Lower leg skin (tissue), 4 donors: ENCODE data around the gene HIP1R. TPM values are rescaled to one million over a fixed set of nuclear protein-coding genes. Genes with fewer than 3 reads are reported as not detected.
A peak's percentile ranks its signal among the peaks of the same experiment; 100 is the strongest.
"Not testable (repeated sequence)": the region's sequence is repeated elsewhere in the genome, so short reads cannot be mapped to it uniquely, and the experiment has no call there.

Source experiments
- DNase-seq, 2 donors: peaks; one replicate each; pipeline ENCODE4 v3.0.0-alpha.2; 2019; ENCODE audit warnings: low spot score in 2 of 2
- H3K4me3 ChIP-seq: fragments of 200-600 bp; sonication (generic); 2 replicates; pipeline ENCODE4 v1.5.1; 2017; ENCODE audit warnings: mild to moderate bottlenecking, low read depth; ENCODE audit not compliant: poor library complexity, severe bottlenecking
- CTCF ChIP-seq, 3 donors: fragments of 450-650 bp; IDR thresholded peaks; one replicate each; pipeline ENCODE4 v1.5.1; 2016; ENCODE audit warnings: antibody characterized with exemption in 3 of 3, mild to moderate bottlenecking in 3 of 3, moderate library complexity in 2 of 3
- POLR2A ChIP-seq, 2 donors: fragments of 450-650 bp; IDR thresholded peaks; one replicate each; pipeline ENCODE4 v1.6.1; 2016 to 2017; ENCODE audit warnings: antibody characterized with exemption in 2 of 2, mild to moderate bottlenecking in 1 of 2, moderate library complexity in 1 of 2
- WGBS, 2 donors: methylation state at CpG; one replicate each; pipeline ENCODE4 v1.1.5; 2018; 5-methylcytosine and 5-hydroxymethylcytosine counted together
- intact Hi-C: fragments of 100-400 bp; cut with DNase I; formaldehyde crosslinking; loops from one replicate; pipeline ENCODE4 v1.15.0; 2023; ENCODE audit warnings: low total_unique reads
- total RNA-seq, 4 donors: library from RNA; depleted of rRNA; stranded (reverse); fragments of >200 nt; gene quantifications; one replicate each; pipeline ENCODE4 v1.1.0, GENCODE V29; 2016

Gene HIP1R
- total RNA-seq, 4 donors from 2014 or later: 188 to 342 (median 248) TPM

GRCh38 chr12:122873540-122873939 lies 38.3 kb downstream of the HIP1R start:
- intact Hi-C loops: no loop called here
- H3K4me3 ChIP-seq: no peak overlapping the region
- peak in 1 of 2 donors; percentile 53 for DNase-seq
- 82 to 85% methylated on average over 4 of the region's 4 CpGs for WGBS, 2 donors
- TF ChIP-seq POLR2A (IDR thresholded peaks at IDR 0.05) (no peak), CTCF (IDR thresholded peaks at IDR 0.05) (no peak)

GRCh38 chr12:122874081-122874480 lies 38.8 kb downstream of the HIP1R start:
- DNase-seq: peak in 1 of 2 donors; percentile 67
- no peak for TF ChIP-seq CTCF (IDR thresholded peaks at IDR 0.05)
- TF ChIP-seq POLR2A (IDR thresholded peaks at IDR 0.05): no peak
- intact Hi-C loops: no loop called here
- 90 to 93% methylated on average over 12 of the region's 12 CpGs for WGBS, 2 donors
- H3K4me3 ChIP-seq: no peak overlapping the region

- peak in 1 of 2 donors; percentile 65 for DNase-seq
- no peak for TF ChIP-seq POLR2A (IDR thresholded peaks at IDR 0.05)
- TF ChIP-seq CTCF (IDR thresholded peaks at IDR 0.05): no peak
- intact Hi-C loops: no loop called here
- 62 to 69% methylated on average over 7 of the region's 7 CpGs for WGBS, 2 donors
- H3K4me3 ChIP-seq: no peak overlapping the region
Observed at GRCh38 chr12:122875590-122876220, 40.4 kb downstream of the HIP1R start.

- H3K4me3 ChIP-seq, intact Hi-C loops: not testable (repeated sequence)
- DNase-seq: peak in 1 of 2 donors; percentile 57
- 93 to 95% methylated on average over 5 of the region's 5 CpGs for WGBS, 2 donors
Observed at GRCh38 chr12:122876281-122876680, 41.0 kb downstream of the HIP1R start.

- no peak overlapping the region for H3K4me3 ChIP-seq
- no peak for TF ChIP-seq CTCF (IDR thresholded peaks at IDR 0.05)
- TF ChIP-seq POLR2A (IDR thresholded peaks at IDR 0.05): no peak
- DNase-seq: peak in 1 of 2 donors; percentile 28
- WGBS, 2 donors: 73 to 83% methylated on average over 3 of the region's 3 CpGs
- intact Hi-C loops: no loop called here
Observed at GRCh38 chr12:122876731-122877130, 41.5 kb downstream of the HIP1R start.

- intact Hi-C loops: no loop called here
- TF ChIP-seq CTCF (IDR thresholded peaks at IDR 0.05) (no peak), POLR2A (IDR thresholded peaks at IDR 0.05) (no peak)
- H3K4me3 ChIP-seq: no peak overlapping the region
- WGBS, 2 donors: 80 to 82% methylated on average over 17 of the region's 17 CpGs
- DNase-seq: peak in 1 of 2 donors; percentile 80
Observed at GRCh38 chr12:122878780-122879612, 43.7 kb downstream of the HIP1R start.
